Kidney tubule cell (primary cell): Measurements from ENCODE around the gene RACGAP1.

Source experiments
- DNase-seq: peaks from one replicate; pipeline ENCODE4 v3.0.0-alpha.2; 2018; ENCODE audit warnings: low spot score

RACGAP1 gene

GRCh38 chr12:49939707-49940106 lies 85.6 kb downstream of the RACGAP1 start:
- DNase-seq: no peak

- DNase-seq: no peak
These were observed 86.0 kb downstream of the RACGAP1 start for GRCh38 chr12:49939307-49939706.
